Activated T-helper 9 cell treated with anti-CD3 and anti-CD28 coated beads, Interleukin-2, amount 50 U/mL, for 16 hours (primary cell): ENCODE results near the gene FAM124A.

Experiments
- DNase-seq: peaks from one replicate; pipeline ENCODE4 v3.0.0-alpha.2; 2020; ENCODE audit warnings: low read depth

Gene FAM124A

DNA sequence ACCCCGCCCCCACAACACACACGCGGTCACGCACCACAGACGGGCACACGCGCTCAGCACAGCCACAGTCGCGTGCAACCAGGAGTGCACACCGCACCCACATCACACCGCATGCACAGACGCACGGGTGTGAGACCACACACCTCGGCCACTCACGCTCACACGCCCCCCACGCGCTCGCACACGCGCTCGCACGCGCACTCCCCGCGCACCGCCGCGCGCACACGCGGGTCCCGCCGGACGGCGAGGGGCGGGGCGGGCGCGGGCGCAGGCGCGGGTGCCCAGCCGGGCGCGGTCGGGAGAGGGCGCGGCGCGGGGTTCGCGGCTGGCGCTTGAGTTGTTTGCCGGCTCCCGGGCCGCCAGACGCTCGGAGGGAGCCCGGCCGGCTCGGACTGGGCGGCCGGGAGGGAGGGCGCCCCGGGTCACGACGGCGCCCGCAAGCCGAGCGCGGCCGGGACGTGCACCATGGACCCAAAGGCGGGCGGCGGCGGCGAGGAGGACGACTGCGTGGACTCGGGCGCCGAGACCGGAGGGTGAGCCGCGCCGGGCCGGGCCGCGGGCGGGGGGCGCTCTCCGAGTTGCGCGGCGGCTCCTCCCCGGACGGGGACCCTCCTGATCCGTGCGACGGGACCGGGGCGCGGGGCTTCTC, at the start of gene FAM124A:
Gene FAM124A, plus strand, starts transcription at position 362 of the 649 bp plus-strand sequence. Its CDS starts 104 bp downstream, at position 466.
- DNase-seq = peak; percentile 27

DNA sequence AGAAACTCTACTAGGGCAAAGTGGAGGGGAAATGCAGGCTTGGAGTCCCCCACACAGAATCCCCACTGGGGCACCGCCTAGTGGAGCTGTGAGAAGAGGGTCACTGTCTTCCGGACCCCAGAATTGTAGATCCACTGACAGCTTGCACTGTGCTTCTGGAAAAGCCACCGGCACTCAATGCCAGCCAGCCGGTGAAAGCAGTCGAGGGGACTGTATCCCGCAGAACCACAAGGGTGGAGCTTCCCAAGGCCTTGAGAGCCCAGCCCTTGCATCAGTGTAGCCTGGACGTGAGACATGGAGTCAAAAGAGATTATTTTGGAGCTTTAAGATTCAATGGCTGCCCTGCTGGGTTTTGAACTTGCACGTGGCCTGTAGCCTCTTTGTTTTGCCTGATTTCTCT, 47.2 kb upstream of the FAM124A start:
- no peak for DNase-seq

DNA sequence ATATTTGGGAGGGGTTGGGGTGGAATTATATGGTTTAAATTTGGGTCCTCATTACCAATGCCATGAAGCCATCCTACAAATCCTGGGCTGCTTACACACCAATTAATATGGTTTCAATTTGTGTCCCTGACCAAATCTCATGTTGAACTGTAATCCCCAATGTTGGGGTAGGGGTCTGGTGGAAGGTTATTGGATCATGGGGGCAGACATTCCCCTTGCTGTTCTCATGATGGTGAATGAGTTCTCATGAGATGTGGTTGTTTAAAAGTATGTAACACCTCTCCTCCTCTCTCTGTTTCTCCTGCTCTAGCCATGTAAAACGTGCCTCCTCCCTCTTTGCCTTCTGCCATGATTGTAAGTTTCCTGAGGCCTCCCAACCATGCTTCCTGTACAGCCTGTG, 46.6 kb upstream of the FAM124A start:
- no peak for DNase-seq

DNA sequence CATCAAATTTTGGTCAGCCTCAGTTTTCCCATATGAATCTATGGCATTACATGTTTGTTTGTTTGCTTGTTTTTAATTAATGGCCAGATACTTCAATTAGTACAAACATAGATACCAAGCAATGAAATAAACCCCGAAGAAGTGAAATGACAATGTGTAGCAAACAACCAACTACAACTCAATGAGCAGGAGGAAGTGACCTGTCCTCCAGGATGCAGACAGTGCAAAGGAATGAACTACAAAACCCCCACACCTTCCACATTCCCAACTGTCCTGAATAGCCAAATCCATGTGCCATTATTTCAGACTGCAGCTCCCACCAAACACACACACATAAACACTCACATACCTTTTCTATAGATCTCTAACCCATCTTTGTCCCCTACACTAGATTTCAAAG, 45.0 kb upstream of the FAM124A start:
- DNase-seq = no peak

GRCh38 chr13:51178456-51179074, 43.6 kb upstream of the FAM124A start:
- no peak for DNase-seq

DNA sequence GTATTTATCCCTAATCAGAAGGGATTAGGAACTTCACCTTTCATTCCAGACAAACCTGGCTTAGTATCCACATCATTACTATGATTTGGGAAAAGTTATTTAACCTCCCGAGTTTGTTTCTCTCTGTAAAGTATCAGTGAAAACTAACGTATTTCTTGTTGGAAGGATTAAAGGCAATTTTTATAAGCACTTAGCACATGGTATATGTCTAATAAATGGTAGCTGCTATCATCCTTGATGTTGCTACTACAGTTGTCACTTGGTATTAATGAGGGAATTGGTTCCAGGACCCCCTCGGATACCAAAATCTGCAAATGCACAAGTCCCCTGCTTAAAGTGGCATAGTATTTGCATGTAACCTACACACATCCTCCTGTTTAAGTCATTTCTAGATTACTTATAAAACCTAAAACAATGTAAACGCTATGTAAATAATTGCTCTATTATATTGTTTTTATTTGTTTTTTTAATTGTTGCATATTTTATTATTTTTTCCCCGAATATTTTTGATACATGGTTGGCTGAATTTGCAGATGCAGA, 42.7 kb upstream of the FAM124A start:
- no peak for DNase-seq

- no peak for DNase-seq
These were observed 41.2 kb upstream of the FAM124A start for GRCh38 chr13:51180853-51181511.

- DNase-seq = no peak
These were observed 40.3 kb upstream of the FAM124A start for GRCh38 chr13:51181786-51182383.

- DNase-seq = no peak
These were observed 30.5 kb upstream of the FAM124A start for GRCh38 chr13:51191743-51192142.

GRCh38 chr13:51192348-51192747, 29.9 kb upstream of the FAM124A start:
- DNase-seq = no peak

DNA sequence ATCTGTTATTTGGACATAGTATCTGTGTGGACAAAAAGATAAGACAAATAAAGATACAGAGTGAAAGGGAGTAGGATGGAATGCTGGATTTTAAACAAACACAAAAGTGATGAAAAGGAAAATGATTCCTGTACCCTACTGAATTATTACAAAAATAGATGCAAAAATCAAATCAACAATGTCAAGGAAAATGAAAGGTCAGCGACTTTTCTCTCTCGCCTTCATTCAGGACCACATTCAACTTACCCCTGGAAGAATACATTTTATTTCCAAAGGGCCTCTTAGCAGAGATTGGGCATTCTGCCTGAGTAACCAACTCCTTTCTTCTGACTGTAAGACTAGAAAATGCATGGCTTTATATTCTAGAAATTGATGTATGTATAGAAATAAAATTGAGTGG, 28.8 kb upstream of the FAM124A start:
- no peak for DNase-seq

DNA sequence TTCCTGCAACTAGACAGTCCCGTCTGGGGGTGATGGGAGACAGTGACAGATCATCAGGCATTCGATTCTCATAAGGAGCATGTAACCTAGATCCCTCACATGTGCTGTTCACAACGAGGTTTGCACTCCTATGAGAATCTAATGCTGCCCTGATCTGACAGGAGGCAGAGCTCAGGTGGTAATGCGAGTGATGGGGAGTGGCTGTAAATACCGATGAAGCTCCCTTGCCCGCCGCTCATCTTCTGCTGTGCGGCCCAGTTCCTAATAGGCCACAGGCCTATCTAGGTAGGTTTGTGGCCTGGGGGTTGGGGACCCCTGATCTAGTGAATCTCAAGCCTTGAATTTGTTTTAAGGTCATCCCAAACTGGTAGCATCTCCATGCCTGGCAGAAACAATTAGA, 27.3 kb upstream of the FAM124A start:
- no peak for DNase-seq

DNA sequence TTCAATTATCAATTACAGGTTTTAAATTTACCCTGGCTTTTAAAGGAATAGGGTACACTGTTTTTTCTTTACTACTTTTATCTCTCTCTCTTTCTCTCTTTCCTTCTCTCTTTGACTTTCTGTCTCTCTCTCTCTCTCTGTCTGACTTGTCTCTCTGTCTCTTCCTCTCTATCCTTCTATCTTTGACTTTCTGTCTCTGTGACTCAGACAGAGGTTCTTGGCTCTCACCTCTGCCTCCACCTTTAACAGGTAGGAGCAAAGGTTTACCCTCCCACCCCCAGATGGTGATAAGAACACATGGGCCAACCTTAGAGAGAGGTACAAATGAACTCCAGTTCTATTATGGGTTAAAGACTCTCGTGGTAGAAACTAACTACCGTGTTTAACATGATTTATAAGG, 20.3 kb upstream of the FAM124A start:
- DNase-seq = no peak

GRCh38 chr13:51202477-51203046, 19.6 kb upstream of the FAM124A start:
- DNase-seq = no peak

- DNase-seq = no peak
These were observed 15.6 kb upstream of the FAM124A start for GRCh38 chr13:51206584-51206983.

- DNase-seq = no peak
These were observed 14.3 kb upstream of the FAM124A start for GRCh38 chr13:51207881-51208280.

DNA sequence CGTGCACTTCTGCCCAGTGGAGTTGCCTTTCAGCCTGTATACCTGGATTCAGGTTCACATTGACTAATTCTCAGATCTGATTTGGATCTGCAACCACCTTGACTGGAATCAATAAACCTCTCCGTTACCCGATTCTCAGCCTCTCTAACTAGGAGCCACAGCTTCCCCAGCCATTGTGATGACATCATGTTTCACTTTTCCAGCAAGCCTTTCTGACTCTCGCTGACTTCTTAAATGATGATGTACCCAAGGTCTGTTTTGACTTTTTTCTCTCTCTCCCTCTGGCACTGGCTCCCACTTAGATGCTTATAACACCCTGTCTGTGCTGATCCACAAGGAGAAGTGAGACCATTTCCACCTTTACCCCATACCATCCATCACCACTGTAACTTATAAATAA, 13.5 kb upstream of the FAM124A start:
- DNase-seq = no peak

DNA sequence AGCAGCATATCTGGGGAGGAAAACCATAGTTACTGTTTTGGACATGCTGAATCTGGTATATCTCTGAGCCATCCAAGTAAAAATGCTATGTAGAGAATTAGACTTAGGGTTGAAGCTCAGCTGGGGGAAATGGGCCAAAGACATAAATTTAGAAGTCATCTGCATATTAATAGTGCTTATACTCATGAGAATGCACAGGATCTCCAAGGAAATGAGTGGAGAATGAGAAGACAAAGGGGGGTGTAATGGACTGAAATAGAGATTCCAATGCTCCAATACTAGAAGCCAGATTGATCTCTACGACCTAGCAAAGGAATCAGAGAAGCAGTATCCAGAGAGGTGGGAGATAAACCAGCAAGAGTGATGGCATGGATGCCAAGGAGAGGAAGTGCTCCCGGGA, 10.3 kb upstream of the FAM124A start:
- DNase-seq = no peak

GRCh38 chr13:51212758-51213157, 9.4 kb upstream of the FAM124A start:
- no peak for DNase-seq

DNA sequence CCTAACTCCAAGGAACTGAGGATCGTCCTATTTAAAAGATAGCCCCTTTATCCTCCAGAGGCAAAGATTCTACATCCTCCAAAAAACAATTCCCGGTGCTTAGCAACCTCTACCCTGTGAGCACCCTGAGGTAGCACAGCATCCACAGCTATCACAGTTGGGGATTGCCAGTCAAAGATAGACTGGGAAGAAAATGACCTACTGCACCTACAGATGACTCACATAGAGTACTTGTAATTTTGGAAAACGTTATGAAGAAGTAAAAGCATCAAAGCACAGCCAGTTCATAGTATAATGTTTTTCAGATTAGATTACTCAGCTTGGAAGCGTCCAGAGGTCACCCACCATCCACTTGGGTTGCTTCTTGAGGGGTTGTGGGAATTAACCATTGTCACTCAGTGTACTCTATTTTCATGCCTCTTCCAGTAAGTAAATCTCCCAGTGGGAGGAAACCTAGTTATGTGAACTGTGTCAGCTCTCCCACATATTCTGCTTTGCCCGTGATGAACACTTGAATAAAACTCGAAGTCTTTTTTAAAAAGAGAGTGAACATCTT, 8.9 kb upstream of the FAM124A start:
- no peak for DNase-seq

DNA sequence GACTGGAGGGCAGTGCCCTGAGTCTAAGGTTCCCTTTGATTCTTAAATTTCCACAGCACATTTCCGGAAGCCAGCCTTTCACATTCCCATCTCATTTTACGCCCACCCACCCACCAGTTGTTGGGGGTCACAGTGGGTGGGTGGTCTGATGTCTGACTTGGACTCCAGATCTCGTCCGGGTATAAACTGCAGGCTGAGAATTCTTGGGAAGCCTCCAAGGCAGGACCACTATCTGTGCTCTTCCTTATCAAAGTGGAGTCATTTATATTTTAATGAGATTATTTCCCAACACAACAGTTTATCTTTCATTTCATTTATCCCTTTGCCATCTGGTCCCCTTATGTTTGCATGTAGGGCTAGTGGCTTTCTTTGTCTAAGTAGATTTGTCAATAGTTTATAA, 3.6 kb upstream of the FAM124A start:
- no peak for DNase-seq

DNA sequence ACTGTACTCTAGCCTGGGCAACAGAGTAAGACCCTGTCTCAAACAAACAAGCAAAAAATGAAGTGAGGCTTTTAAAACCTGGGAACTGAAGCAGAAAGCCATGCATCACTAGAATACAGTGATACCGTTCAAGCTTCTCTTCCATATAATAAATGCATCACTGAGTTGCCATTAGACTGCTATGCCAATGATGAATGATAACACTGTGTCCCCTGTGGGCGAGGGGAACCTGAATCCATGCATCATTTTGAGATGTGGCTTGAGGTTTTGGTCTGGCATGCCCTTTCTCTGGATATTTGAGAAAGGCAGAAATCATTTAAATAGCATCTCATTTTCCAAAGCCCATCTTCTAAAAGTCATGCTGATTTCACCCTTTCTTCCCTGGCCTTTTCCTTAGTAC, 1.5 kb upstream of the FAM124A start:
- no peak for DNase-seq
